Measurements from ENCODE around the gene ZNF367. TPM values are rescaled to one million over a fixed set of nuclear protein-coding genes. Genes with fewer than 3 reads are reported as not detected.
A peak's percentile ranks its signal among the peaks of the same experiment; 100 is the strongest.

The ZNF367 gene
- total and polyA plus RNA-seq, 9 of the 15 experiments (the other 6 are each of a cell fraction or from before 2014, with no cell fraction given), result 2.7 to 14.4 (median 10.0) TPM

GRCh38 chr9:96413302-96414221 is 4.6 kb downstream of the ZNF367 start (continued):
- TF ChIP-seq ZNF398 (CRISPR knock-in tag; IDR thresholded peaks at IDR 0.05), result no peak
- no peak for TF ChIP-seq ZNF239 (CRISPR knock-in tag; IDR thresholded peaks at IDR 0.05)
- TF ChIP-seq SMAD1 (IDR thresholded peaks at IDR 0.05; ENCODE audit: low read depth, low read length, partially characterized antibody), result no peak
- TF ChIP-seq KDM2B (CRISPR knock-in tag; IDR thresholded peaks at IDR 0.05), result no peak
- no peak for TF ChIP-seq RFX1 (IDR thresholded peaks at IDR 0.05)
- no peak for TF ChIP-seq SRSF3 (IDR thresholded peaks at IDR 0.05; ENCODE audit: insufficient read depth, low read length)
- no peak for TF ChIP-seq ZNF408 (CRISPR knock-in tag; IDR thresholded peaks at IDR 0.05; ENCODE audit: low read depth)
- no peak for TF ChIP-seq BRF1 (IDR thresholded peaks at IDR 0.05; ENCODE audit: borderline replicate concordance, extremely low read depth, insufficient read length)
- TF ChIP-seq ATF6 (CRISPR knock-in tag; IDR thresholded peaks at IDR 0.05), result no peak
- no peak for TF ChIP-seq ZBTB8A (IDR thresholded peaks at IDR 0.05; ENCODE audit: partially characterized antibody)
- no peak for TF ChIP-seq ZFP30 (CRISPR knock-in tag; IDR thresholded peaks at IDR 0.05; ENCODE audit: borderline replicate concordance)
- TF ChIP-seq ZNF778 (CRISPR knock-in tag; IDR thresholded peaks at IDR 0.05), result no peak
- no peak for TF ChIP-seq HOMEZ (CRISPR knock-in tag; IDR thresholded peaks at IDR 0.05)
- peak; percentile 98 for TF ChIP-seq C11orf30 (IDR thresholded peaks at IDR 0.05; ENCODE audit: low read depth)
- TF ChIP-seq E2F5 (CRISPR knock-in tag; IDR thresholded peaks at IDR 0.05), result no peak
- TF ChIP-seq THAP7 (CRISPR knock-in tag; IDR thresholded peaks at IDR 0.05), result no peak
- no peak for TF ChIP-seq DMBX1 (CRISPR knock-in tag; IDR thresholded peaks at IDR 0.05; ENCODE audit: borderline replicate concordance)

Data from K562 (cell line).